Hepatocyte (in vitro differentiated cells): Measurements from ENCODE around the gene CD19.

Experiments
- EZH2 ChIP-seq: fragments of 200-600 bp; sonication (generic); IDR thresholded peaks from 2 replicates; pipeline ENCODE4 v1.6.1; 2016; ENCODE audit warnings: antibody characterized with exemption, mild to moderate bottlenecking, borderline replicate concordance
- EZH2phosphoT487 ChIP-seq: fragments of 200-600 bp; sonication (generic); IDR thresholded peaks from one replicate; pipeline ENCODE4 v1.6.1; 2018; ENCODE audit warnings: antibody characterized with exemption, mild to moderate bottlenecking, low read depth, moderate library complexity; ENCODE audit not compliant: unreplicated experiment, severe bottlenecking
- TF ChIP-seq, protein P1 (sequence below): fragments of 200-600 bp; sonication (generic); IDR thresholded peaks from 2 replicates; pipeline ENCODE4 v1.5.1; 2016; ENCODE audit warnings: antibody characterized with exemption, mild to moderate bottlenecking; ENCODE audit not compliant: poor library complexity

DNA sequence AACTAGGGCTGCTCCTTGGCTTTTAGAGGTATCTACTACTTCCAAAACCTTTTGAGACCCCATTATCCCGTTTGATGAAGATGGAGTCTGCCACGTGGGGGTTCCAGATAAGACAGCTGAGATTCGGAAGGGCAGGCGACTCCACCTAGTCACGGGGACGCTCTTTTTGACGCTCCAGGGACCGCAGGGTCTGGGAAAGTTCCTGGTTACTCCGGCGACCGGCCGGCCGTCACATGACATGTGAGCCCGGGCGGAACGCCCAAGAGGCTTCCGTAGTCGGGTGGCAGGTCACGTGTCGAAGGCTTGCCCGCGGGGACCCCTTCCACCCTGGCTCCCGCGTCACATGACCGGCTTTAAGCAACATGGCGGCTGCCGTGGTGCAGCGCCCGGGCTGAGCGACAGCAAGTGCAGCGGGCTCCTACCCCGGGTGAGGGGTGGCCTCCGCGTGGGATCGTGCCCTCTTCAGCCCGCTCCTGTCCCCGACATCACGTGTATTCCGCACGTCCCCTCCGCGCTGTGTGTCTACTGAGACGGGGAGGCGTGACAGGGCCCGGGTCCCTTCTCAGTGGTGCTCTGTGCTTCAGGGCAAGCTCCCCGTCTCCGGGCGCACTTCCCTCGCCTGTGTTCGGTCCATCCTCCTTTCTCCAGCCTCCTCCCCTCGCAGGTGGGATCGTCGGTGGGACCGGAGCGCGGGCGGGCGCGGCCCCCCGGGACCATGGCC lies 42.8 kb downstream of the CD19 start, which contains the start of gene SPNS1:
- TF ChIP-seq EZH2 (no peak), EZH2phosphoT487 (no peak)
- TF ChIP-seq, protein P1, sequence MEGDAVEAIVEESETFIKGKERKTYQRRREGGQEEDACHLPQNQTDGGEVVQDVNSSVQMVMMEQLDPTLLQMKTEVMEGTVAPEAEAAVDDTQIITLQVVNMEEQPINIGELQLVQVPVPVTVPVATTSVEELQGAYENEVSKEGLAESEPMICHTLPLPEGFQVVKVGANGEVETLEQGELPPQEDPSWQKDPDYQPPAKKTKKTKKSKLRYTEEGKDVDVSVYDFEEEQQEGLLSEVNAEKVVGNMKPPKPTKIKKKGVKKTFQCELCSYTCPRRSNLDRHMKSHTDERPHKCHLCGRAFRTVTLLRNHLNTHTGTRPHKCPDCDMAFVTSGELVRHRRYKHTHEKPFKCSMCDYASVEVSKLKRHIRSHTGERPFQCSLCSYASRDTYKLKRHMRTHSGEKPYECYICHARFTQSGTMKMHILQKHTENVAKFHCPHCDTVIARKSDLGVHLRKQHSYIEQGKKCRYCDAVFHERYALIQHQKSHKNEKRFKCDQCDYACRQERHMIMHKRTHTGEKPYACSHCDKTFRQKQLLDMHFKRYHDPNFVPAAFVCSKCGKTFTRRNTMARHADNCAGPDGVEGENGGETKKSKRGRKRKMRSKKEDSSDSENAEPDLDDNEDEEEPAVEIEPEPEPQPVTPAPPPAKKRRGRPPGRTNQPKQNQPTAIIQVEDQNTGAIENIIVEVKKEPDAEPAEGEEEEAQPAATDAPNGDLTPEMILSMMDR, result no peak
